Retinal pigment epithelial cell (primary cell): ENCODE measurements around the gene FMO4.
"Not testable (repeated sequence)": the region's sequence is repeated elsewhere in the genome, so short reads cannot be mapped to it uniquely, and the experiment has no call there.

Experiments used
- DNase-seq: peaks from one replicate; pipeline ENCODE4 v3.0.0-alpha.2; 2010; ENCODE audit warnings: low read depth
- H3K4me3 ChIP-seq: 2 replicates; pipeline ENCODE4 v1.5.1; 2011; ENCODE audit warnings: mild to moderate bottlenecking, low read length, control low read depth, moderate library complexity
- TF ChIP-seq, protein P1 (sequence below): conservative IDR thresholded peaks from 2 replicates; pipeline ENCODE4 v1.5.1; 2011; ENCODE audit warnings: low read depth, low read length, control low read depth, inconsistent platforms

FMO4 gene

DNA sequence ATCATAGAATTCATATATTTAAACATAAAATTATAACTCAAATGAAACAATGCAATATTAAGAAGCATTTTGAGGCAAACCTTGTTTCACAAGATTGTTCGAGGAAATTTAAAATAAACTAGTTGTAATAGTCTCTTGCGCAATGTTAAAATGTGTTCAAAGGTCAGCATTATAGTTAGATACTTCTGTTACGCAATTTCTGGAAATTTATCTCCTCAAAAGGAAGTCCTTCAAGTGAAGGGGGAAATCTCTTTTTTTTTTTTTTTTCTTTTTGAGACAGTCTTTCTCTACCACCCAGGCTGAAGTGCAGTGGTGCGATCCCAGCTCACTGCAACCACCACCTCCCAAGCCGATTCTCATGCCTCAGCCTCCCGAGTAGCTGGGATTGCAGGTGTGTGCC, 52.1 kb downstream of the FMO4 start:
- no peak overlapping the region for H3K4me3 ChIP-seq
- TF ChIP-seq, protein P1, sequence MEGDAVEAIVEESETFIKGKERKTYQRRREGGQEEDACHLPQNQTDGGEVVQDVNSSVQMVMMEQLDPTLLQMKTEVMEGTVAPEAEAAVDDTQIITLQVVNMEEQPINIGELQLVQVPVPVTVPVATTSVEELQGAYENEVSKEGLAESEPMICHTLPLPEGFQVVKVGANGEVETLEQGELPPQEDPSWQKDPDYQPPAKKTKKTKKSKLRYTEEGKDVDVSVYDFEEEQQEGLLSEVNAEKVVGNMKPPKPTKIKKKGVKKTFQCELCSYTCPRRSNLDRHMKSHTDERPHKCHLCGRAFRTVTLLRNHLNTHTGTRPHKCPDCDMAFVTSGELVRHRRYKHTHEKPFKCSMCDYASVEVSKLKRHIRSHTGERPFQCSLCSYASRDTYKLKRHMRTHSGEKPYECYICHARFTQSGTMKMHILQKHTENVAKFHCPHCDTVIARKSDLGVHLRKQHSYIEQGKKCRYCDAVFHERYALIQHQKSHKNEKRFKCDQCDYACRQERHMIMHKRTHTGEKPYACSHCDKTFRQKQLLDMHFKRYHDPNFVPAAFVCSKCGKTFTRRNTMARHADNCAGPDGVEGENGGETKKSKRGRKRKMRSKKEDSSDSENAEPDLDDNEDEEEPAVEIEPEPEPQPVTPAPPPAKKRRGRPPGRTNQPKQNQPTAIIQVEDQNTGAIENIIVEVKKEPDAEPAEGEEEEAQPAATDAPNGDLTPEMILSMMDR, result no peak
- DNase-seq, result no peak

DNA sequence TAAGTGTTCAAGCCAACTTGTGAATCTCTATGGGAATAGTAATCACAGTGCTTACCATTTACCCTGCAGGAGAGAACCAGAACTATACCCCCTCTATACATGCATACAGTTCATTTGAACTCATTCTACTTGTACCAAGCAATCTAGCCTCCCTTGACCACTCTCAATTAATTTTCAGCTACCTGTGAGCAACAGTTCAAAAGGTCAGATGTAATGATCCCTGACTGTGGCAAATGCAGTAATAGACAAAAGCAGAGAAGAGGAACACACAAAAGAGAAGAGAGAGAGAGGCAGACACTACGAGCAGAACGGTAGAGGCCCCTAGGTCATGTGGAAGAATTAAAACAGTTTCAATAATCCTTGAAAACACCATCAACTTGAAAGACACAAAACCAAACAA, 52.8 kb downstream of the FMO4 start:
- no peak for DNase-seq
- H3K4me3 ChIP-seq, result no peak overlapping the region
- TF ChIP-seq, protein P1, result no peak

DNA sequence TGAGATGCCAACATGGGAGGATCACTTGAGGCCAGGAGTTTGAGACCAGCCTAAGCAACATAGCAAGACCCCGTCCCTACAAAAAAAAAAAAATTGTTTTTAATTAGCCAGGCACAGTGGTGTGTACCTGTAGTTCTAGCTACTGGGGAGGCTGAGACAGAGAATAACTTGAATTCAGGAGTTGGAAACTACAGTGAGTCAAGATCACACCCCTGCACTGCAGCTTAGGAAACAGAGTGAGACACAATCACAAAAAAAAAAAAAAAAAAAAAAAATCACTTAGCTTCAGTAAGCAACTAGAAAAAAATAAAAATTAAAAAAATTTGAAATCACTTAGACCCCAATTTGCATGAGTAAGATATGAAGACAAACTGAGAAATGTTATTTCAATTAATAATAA, 53.5 kb downstream of the FMO4 start:
- H3K4me3 ChIP-seq, result no peak overlapping the region
- no peak for DNase-seq
- TF ChIP-seq, protein P1, result no peak

DNA sequence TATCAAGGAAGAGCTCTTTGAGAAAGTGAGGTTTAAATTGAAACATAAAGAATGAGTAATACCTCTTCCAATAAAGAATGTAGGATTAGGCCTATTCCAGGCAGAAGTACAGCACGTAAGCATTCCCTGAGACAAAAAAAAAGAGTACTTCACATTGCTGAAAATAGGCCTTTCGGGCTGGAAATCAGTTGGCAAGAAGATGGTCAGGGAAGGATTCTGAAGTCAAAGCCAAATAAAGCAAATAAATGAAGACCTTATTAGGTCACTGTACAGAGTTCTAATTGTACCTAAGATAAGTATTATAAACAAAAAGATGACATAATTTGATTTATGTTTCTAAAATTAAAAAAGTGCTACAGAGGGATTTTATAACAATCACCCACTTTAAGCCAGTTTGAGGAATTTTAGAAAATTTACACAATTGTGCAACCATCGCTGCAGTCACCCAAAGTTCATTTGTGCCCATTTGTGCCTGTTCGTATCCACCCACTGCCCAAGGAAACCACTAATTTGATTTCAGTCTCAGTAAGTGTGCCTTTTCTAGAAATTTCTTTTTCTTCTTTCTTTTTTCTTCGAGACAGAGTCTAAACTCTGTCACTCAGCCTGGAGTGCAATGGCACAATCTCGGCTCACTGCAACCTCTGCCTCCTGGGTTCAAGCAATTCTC, 58.6 kb downstream of the FMO4 start:
- TF ChIP-seq, protein P1, result no peak
- peak; percentile 12 for DNase-seq
- H3K4me3 ChIP-seq, result no peak overlapping the region

DNA sequence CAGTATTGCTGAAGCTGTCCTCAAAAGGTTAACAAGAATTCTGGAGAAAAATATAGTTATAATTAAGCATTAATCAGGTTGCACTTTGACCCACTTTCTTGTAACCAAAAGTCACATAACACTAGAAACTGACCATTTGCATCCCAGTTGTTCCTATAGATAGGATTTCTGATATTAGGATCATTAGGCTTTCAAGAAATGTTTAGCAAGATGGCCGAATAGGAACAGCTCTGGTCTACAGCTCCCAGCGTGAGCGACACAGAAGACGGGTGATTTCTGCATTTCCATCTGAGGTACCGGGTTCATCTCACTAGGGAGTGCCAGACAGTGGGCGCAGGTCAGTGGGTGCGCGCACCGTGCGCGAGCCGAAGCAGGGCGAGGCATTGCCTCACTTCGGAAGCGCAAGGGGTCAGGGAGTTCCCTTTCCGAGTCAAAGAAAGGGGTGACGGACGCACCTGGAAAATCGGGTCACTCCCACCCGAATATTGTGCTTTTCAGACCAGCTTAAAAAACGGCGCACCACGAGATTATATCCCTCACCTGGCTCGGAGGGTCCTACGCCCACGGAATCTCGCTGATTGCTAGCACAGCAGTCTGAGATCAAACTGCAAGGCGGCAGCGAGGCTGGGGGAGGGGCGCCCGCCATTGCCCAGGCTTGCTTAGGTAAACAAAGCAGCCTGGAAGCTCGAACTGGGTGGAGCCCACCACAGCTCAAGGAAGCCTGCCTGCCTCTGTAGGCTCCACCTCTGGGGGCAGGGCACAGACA, 59.6 kb downstream of the FMO4 start:
- not testable (repeated sequence) for H3K4me3 ChIP-seq, DNase-seq

DNA sequence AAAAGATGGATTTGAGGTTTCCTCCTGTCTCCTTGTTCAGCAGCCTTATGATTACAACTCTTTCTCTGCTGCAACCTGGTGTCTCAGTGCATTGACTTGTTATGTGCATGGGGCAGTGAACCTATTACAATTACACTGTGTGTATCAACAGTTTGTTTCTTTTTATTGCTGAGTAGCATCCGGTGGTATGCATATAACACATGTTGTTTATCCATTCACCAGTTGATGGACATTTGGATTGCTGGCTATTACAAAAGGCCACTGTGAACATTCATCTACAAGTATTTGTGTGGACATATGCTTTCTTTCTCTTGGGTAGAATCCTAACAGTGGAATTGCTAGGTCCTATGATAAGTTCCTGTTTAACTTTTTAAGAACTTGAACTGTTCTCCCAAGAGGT, 65.9 kb downstream of the FMO4 start:
- TF ChIP-seq, protein P1, result no peak
- H3K4me3 ChIP-seq, result no peak overlapping the region
- DNase-seq, result no peak

DNA sequence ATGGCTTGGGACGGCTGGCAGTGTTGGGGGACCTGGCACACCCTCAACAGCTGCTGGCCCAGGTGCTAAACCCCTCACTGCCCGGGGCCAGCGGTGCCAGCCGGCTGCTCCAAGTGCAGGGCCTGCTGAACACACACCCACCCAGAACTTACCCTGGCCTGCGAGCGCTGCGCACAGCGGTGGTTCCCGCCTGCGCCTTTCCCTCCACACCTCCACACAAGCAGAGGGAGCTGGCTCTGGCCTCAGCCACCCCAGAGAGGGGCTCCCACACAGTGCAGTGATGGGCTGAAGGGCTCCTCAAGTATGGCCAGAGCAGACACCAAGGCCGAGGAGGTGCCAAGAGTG, 67.9 kb downstream of the FMO4 start:
- DNase-seq, result no peak
- TF ChIP-seq, protein P1, result no peak
- H3K4me3 ChIP-seq, result no peak overlapping the region
